HG03558 (cell line): ENCODE results near the gene TMEM95.
A peak's percentile ranks its signal among the peaks of the same experiment; 100 is the strongest.

Experiments
- ATAC-seq: cut with Tn5 transposase; IDR thresholded peaks from one replicate; pipeline ENCODE4 v1.9.1; 2021; ENCODE audit warnings: moderate number of reproducible peaks; ENCODE audit not compliant: unreplicated experiment; ENCODE audit errors: extremely low read depth

TMEM95 gene

DNA sequence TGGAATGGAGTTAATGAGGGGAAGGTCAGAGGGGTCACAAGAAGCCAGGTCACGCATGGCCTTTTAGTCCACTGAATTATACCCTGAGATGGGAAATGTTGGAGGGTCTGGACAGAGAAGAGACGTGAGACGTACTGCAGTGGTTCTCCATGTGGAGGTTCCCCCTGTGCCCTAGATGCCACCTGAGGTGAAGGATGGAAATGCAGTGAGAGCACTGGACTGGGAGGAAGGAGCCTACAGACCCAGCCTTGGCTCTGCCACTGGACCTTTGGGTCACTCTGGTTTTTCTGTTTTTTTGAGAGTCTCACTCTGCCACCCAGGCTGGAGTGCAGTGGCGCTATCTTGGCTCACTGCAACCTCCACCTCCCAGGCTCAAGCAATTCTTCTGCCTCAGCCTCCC is 41.2 kb downstream of the TMEM95 start:
- ATAC-seq: no peak

GRCh38 chr17:7398612-7399011 is 43.7 kb downstream of the TMEM95 start:
- no peak for ATAC-seq

DNA sequence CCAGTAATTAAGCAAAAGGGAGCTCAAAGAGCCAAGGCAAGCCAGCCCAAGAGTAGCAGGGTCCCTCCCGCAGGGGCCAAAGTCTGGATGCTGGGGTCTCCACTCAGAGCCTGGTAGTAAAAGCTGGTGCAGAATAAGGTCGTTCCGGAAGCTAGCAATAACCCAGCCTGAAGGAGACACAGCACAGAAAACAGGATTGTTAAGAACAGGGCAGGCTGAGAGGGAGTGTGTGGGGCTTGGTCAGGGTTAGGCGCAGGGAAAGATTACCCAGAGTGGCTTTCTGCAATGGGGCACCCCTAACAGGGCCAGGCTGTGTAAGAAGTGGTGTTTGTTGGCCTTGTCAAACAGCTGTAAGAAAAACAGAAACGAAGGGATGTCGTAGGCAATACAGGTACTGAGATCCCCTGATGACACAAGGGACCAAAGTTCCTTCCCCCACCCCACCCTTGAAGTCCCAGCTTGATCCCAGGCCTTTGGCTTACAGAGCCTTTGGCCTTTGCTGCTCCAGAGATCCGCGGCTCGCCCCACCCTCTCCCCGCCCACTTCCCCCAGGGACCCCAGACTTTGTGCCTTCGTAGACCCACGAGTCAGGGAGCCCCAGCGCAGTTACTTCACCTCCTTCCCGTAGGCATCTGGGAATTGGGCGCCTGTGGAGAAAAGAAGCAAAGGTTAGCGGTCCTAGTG is 48.2 kb downstream of the TMEM95 start:
- no peak for ATAC-seq

- no peak for ATAC-seq
Observed at GRCh38 chr17:7403727-7403976, 48.7 kb downstream of the TMEM95 start.

GRCh38 chr17:7403977-7404736 is 49.2 kb downstream of the TMEM95 start, which contains the start of gene TMEM256:
Gene TMEM256, minus strand, starts transcription at chr17:7404097. Its CDS starts 13 bp downstream, at chr17:7404084.
- ATAC-seq: peak; percentile 76

DNA sequence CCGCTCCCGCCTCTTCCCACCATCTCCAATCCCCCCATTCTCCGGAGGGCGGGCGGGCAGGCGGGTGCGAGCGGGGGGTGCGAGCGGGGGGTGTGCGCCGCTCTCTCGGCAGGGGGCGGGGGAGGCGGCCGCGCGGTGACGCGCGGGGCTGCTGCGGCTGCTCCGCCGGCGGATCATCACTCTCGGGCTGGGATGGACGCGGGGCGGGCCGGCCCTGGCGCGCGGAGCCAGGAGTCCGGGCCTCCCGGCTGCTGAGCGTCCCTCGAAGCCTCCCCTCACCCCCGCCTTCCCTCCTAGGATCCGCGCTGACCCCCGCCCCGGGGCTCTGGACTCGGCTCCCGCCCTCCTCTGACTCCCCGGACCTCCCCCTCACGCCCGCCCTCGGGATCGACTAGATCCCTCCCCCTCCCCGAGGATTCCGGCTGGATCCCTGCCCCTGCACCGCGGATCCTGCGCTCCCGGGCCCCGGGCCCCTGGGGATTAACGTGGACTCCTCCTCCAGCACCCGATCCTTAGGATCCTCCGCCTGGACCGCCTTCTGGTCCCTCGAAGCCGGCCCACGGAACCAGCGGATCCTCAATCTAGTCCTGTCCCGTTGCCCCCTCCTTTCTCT is 49.9 kb downstream of the TMEM95 start:
- peak; percentile 2 for ATAC-seq

DNA sequence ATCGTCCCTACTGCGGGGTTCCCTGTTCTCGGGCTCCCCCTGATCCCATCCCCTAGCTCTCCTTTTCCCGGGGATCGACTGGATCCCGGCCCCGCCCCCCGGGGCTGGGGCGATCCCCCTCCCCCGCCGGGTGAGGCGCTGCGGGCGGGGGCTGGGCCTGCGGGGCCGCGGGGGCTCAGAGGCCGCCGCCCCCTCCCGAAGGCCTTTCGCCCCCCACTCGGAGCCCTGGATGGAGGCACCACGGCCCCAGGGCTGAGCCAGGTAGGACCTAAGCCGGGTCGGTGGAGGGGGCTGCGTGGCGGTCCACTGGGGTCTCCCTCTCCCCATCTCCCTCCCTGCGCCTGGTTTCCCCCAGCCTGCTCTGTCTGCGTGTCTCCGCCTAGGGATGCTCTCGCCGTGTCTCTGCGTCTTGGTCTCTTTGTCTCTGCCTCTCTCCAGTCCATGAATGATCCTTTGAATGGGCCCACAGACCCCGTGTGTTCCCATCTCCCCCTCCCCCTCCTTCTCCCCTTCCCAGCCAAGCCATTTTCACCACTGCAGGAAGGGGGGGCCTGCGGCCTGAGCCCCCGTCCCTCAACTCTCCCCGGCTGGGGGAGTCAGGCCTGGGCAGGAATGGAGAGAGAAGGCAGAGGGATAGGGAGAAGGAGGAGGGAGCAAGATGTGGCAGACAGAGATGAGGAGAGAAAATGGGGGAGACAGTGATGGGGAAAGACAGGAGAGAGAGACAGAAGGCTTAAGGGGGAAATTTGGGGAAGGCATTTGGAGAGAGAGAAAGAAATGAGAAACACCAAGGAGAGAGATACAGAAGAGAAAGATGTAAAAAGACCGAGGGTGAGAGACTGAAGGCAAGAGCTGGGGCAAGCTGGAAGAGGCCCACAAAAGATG is 50.6 kb downstream of the TMEM95 start:
- ATAC-seq: no peak

DNA sequence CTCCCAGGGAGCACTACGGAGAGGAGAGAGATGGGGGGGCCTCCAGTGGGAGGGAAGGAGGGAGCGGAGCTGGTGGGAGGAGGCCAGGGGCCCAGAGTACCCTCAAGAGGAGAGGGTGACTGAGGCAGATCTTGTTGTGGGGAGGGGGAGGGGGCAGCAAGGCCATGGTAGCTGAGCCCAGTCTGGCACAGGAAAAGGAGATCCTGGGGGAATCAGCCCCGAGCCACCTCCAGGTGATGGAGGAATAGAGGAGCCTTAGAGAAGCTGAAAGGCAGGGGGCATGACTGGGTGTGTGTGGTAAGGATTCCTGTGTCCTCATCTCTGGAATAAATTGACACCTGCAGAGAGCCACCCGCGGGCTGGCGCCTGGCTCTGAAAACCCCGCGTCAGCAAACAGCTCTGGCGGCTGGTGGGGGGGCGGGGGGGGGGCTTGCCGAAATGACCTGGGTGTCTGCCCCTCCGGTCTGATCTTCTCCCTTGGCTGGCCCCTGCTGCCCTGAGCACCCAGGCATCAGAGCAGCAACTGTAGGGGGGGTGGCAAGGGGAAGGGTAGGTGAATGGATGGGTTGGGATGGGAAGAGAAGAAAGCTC is 51.4 kb downstream of the TMEM95 start:
- ATAC-seq: no peak
